GM18511 (cell line): ENCODE results near the gene METTL14.

Experiments used
- ATAC-seq: cut with Tn5 transposase; IDR thresholded peaks from one replicate; pipeline ENCODE4 v1.9.1; 2021; ENCODE audit warnings: mild to moderate bottlenecking, moderate library complexity; ENCODE audit not compliant: unreplicated experiment

Gene METTL14

DNA sequence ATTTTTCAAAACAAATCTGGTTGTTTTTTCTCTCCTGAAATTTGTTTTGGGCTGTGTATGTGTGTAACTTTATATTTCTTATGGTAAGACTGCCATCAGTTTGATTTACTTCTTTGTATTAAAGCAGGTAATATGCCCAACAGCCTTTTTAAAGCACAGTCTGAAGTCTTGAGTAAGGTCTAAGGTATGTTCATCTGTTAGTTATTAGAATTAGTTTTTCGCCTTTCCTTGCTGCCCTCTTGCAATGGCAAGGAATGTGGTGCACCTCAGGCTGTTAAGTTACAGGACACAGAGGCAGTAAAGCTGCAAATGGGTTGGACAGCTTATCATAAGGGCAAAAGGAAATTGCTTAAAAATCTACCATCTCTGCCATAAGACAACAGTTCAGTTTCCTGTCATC lies 71.8 kb downstream of the METTL14 start:
- no peak for ATAC-seq

DNA sequence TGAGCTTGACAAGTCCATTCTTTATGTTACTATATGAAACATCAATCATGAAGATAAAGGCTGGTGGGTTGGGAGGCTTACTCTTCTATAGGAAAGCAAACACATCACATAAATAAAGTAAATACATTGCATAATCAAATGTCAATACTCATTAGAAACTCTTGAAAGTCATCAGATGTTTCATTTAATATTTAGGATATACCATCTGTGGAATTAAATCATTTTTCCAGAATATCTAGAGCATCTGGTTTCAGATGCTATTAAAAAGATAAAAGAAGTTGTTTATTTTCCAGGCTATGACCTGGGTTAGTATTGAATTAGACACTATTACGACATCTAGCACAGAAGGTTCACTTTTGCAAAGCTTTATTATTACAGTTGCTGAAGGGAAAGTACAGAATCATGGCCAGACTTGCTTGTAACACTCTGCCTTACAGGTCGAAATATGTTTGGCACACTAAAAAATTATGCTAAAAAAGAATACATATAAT lies 72.6 kb downstream of the METTL14 start:
- ATAC-seq: no peak

DNA sequence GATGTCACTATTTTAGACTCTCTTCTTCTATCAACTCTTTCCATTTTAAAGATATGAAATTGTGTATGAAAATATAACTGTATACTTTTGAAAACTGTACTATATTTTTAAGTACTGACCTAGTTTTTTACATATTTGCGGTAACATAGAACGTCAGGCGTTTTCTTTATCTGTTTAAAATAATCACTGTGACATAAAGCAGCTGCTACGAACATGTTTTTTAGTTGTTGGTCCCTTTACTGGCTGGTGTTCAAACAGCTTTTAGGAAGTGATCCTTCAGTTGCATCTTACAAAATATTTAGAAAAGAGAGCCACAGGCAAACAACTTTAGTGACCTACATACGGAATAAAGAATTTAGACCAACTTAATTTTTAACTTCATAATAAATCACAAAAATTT lies 73.1 kb downstream of the METTL14 start:
- no peak for ATAC-seq

DNA sequence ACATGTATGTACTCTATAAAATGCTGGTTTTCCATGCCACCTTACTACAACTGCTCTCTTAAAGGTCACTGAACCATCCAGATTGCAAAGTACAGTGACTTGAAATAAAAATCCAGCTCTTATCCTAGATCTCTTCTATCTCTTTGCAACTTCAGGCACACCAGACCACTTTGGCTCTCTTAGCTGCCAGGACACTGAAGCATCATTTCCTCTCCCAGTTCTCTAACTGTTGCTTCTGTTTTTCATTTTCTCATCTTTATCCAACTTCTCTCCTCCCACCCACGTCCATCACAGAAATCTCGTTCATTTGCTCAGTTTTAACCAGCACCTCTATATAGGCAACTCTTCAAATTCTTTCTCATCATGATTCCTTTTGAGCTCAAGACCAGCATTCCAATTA lies 74.3 kb downstream of the METTL14 start:
- ATAC-seq: no peak

DNA sequence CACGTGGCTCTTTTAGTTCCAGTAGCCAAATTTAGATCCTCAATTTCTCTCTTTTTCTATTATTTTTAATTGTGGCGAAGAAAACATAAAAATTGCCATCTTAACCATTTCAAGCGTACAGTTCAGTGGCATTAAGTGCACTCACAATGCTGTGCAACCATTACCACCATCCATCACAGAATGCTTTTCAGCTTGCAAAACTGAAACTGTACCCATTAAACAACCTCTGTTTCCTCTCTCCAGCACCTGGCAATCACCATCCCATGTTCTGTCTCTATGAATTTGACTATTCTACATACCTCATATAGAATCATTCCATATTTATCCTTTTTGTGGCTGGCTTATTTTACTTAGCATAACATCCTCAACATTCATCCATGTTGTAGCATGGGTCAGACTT lies 74.9 kb downstream of the METTL14 start:
- peak; percentile 44 for ATAC-seq

DNA sequence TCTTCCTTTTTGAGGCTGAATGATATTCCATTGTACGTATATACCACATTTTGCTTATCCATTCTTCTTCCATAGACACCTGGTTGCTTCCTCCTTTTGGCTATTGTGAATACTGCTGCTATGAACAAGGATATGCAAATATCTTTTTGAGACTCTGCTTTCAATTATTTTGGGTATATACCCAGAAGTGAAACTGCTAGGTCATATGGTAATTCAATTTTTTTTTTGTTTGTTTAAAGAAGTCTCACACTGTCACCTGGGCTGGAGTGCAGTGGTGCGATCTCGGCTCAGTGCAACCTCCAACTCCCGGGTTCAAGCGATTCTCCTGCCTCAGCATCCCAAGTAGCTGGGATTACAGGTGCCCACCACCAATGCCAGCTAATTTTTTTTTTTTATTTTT lies 75.3 kb downstream of the METTL14 start:
- ATAC-seq: peak; percentile 99

DNA sequence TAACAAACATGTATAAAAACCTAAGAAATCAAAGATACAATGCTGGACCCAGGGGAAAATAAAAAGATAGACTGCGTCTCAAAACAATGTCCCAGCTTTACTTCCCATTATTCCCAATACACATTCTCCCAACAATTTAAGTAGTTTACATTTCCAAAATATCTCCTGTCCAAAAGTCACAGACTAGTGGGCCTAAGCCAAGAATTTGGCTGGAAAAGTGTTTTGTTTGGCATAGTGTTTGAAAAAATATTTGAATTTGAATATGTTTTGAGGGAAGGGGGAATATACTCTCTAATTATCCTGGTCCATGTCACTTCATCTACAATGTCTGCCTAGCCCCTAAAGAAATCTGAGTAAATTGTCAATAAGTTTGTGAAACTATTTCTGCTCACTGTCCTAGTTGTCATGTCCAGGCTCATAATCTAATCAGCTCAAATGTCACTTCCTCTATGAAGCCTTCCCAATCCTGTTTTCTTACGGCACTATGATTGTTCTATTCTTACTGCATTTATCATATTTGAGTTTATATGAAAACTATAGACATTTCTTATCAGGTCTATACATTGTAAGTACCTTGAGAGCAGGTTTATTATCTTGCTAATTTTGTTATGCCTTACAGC lies 76.3 kb downstream of the METTL14 start:
- no peak for ATAC-seq

DNA sequence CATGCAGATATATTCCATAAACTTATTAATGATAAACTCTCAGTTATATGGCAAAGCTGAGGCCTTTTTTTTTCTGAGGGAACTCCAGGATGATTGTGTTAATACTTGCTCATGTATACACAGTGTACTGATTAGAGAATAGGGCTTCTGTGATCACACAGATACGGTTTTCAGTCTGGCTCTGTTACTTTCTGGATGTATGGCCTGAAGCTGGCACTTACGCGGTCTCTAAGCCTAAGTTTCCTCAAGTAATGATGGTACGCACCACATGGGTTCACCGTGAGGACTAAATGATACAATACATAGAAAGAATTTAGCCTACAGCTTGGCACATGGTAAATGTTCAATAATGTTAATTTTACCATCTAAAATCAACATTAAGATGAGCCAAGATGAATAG lies 77.0 kb downstream of the METTL14 start:
- no peak for ATAC-seq

DNA sequence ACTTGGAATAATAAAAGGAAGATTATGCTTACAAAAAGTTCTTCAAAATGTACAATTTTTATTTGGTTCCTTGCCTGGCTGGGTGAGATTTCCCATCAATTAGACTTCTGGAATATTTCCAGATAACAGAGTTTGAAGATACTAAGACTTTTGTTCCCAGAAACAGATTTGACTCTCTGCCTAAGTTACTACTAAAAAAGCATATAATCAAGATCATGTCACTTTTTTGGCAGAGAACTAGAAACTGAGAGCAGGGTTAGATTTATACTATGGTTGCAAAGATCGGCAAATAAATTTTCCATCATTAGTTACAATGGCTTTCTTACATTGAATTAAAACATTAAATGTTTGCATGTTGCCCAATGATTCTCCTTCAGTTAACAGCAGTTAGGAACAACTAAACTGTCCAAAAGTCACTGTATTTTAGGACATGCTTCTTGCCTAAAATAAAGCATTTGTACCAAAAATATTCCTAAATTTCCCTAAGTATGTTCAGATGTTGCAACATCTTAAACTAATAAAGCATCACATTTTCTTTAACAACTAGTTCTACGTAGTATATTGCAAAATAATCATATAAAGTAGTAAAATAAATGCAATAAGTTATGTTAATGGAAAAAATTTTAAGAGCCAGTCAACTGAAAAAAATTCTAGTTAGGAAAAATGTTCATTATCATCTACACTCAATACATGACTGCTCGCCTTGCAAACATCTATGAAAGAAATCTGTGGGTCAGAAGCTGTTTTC lies 77.7 kb downstream of the METTL14 start:
- ATAC-seq: no peak
